ENCODE data around the gene TMEM272. TPM values are rescaled to one million over a fixed set of nuclear protein-coding genes. Genes with fewer than 3 reads are reported as not detected.

The TMEM272 gene
- total RNA-seq, 1 experiment from 2014 or later = 0.17 TPM

GRCh38 chr13:51765142-51765515 lies 79.8 kb downstream of the TMEM272 start:
- CTCF ChIA-PET = no interaction called here
- no peak for ATAC-seq
- no peaks in the 10 kb centered on the region for H3K9me2 ChIP-seq (ENCODE audit: insufficient read depth)
- H3K4me1 ChIP-seq (ENCODE audit: control insufficient read depth in 1 of 2, insufficient read depth in 2 of 2, low read length in 2 of 2) = peaks cover 5% of the 10 kb centered on the region in 2 experiments; a peak in 2 of 4 replicates
- no peak overlapping the region for H3K4me3 ChIP-seq (replicated peaks in 1 of 2; ENCODE audit: low read depth in 1 of 2, low read length in 2 of 2)
- BruUV-seq (replicated peaks) = no TSS peak
- H3K9ac ChIP-seq (ENCODE audit: low read length) = no peak overlapping the region
- no peaks in the 10 kb centered on the region for H3K27me3 ChIP-seq (ENCODE audit: insufficient read depth, low read length)
- intact Hi-C loops (cut with micrococcal nuclease) = no loop called here
- TF ChIP-seq ELF1 (IDR thresholded peaks at IDR 0.05; ENCODE audit: borderline replicate concordance, low read depth) (no peak), POLR2AphosphoS5 (IDR thresholded peaks at IDR 0.05; ENCODE audit: low read depth, low read length) (no peak), TCF7L2 (IDR thresholded peaks at IDR 0.05; ENCODE audit: borderline replicate concordance, extremely low read depth, insufficient read depth, insufficient read length) (no peak), CBX3 (IDR thresholded peaks at IDR 0.05; ENCODE audit: low read depth) (no peak), SIN3A (IDR thresholded peaks at IDR 0.05; ENCODE audit: low read depth) (no peak), MAX (IDR thresholded peaks at IDR 0.05) (no peak), SP1 (IDR thresholded peaks at IDR 0.05; ENCODE audit: low read depth) (no peak), ZNF274 (IDR thresholded peaks at IDR 0.05; ENCODE audit: low read depth, low read length) (no peak), EZH2phosphoT487 (IDR thresholded peaks at IDR 0.05; ENCODE audit: borderline replicate concordance) (no peak), EZH2 (IDR thresholded peaks at IDR 0.05) (no peak), REST (IDR thresholded peaks at IDR 0.05; ENCODE audit: low read depth) (no peak), ZFX (IDR thresholded peaks at IDR 0.05) (no peak), SRF (IDR thresholded peaks at IDR 0.05; ENCODE audit: low read depth) (no peak), POLR2A (IDR thresholded peaks at IDR 0.05; ENCODE audit: borderline replicate concordance, extremely low read depth, insufficient read depth, insufficient read length) (no peak), JUND (IDR thresholded peaks at IDR 0.05) (no peak)
- TF ChIP-seq, protein P1, sequence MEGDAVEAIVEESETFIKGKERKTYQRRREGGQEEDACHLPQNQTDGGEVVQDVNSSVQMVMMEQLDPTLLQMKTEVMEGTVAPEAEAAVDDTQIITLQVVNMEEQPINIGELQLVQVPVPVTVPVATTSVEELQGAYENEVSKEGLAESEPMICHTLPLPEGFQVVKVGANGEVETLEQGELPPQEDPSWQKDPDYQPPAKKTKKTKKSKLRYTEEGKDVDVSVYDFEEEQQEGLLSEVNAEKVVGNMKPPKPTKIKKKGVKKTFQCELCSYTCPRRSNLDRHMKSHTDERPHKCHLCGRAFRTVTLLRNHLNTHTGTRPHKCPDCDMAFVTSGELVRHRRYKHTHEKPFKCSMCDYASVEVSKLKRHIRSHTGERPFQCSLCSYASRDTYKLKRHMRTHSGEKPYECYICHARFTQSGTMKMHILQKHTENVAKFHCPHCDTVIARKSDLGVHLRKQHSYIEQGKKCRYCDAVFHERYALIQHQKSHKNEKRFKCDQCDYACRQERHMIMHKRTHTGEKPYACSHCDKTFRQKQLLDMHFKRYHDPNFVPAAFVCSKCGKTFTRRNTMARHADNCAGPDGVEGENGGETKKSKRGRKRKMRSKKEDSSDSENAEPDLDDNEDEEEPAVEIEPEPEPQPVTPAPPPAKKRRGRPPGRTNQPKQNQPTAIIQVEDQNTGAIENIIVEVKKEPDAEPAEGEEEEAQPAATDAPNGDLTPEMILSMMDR (IDR thresholded peaks at IDR 0.05 in 2 of 3, conservative IDR thresholded peaks at IDR 0.05 in 1 of 3; ENCODE audit: borderline replicate concordance in 1 of 3, insufficient read depth in 1 of 3, low read depth in 2 of 3, low read length in 2 of 3) = no peak
- TF ChIP-seq, protein P2, sequence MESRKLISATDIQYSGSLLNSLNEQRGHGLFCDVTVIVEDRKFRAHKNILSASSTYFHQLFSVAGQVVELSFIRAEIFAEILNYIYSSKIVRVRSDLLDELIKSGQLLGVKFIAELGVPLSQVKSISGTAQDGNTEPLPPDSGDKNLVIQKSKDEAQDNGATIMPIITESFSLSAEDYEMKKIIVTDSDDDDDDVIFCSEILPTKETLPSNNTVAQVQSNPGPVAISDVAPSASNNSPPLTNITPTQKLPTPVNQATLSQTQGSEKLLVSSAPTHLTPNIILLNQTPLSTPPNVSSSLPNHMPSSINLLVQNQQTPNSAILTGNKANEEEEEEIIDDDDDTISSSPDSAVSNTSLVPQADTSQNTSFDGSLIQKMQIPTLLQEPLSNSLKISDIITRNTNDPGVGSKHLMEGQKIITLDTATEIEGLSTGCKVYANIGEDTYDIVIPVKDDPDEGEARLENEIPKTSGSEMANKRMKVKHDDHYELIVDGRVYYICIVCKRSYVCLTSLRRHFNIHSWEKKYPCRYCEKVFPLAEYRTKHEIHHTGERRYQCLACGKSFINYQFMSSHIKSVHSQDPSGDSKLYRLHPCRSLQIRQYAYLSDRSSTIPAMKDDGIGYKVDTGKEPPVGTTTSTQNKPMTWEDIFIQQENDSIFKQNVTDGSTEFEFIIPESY (IDR thresholded peaks at IDR 0.05; ENCODE audit: extremely low read depth, insufficient replicate concordance, low read length) = no peak
- TF ChIP-seq, protein P3, sequence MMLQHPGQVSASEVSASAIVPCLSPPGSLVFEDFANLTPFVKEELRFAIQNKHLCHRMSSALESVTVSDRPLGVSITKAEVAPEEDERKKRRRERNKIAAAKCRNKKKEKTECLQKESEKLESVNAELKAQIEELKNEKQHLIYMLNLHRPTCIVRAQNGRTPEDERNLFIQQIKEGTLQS (IDR thresholded peaks at IDR 0.05) = no peak
- RAD21 ChIA-PET (ENCODE audit: low non-redundant PET in 1 of 2, low total read pairs in 2 of 2, uncharacterized antibody in 2 of 2, unreplicated experiment in 2 of 2) = no interaction called here
- no peak overlapping the region for H2AFZ ChIP-seq (ENCODE audit: low read depth, low read length, poor library complexity, severe bottlenecking)
- H4K20me1 ChIP-seq (ENCODE audit: insufficient read depth) = no peaks in the 10 kb centered on the region
- H3K79me2 ChIP-seq (ENCODE audit: insufficient read depth, low read length) = no peaks in the 10 kb centered on the region
- H3K4me2 ChIP-seq (ENCODE audit: low read length) = no peak overlapping the region
- H3K27ac ChIP-seq (ENCODE audit: low read depth, low read length) = no peak overlapping the region
- DNase-seq (ENCODE audit: low read depth, low spot score) = no peak
- H3K9me3 ChIP-seq (ENCODE audit: control insufficient read depth in 1 of 2, insufficient read depth in 1 of 2, low read depth in 1 of 2, low read length in 2 of 2) = no peaks in the 10 kb centered on the region
- POLR2A ChIA-PET = no interaction called here
- no peaks in the 10 kb centered on the region; a peak in 1 of 4 replicates for H3K36me3 ChIP-seq (ENCODE audit: control insufficient read depth in 1 of 2, insufficient read depth in 2 of 2, low read length in 2 of 2)
